Neural cell (in vitro differentiated cells): ENCODE data around the gene ACOXL.

Experiments used
- EP300 ChIP-seq: fragments of 450-650 bp; conservative IDR thresholded peaks from 2 replicates; pipeline ENCODE4 v1.6.1; 2014; ENCODE audit warnings: antibody characterized with exemption, mild to moderate bottlenecking, moderate library complexity; ENCODE audit not compliant: poor library complexity, severe bottlenecking
- POLR2AphosphoS5 ChIP-seq: IDR thresholded peaks from 2 replicates; pipeline ENCODE4 v1.6.1; 2012
- TAF1 ChIP-seq: IDR thresholded peaks from 2 replicates; pipeline ENCODE4 v1.6.1; 2012; ENCODE audit warnings: low read depth
- TF ChIP-seq, protein P1 (sequence below): fragments of 450-650 bp; IDR thresholded peaks from 2 replicates; pipeline ENCODE4 v1.5.1; 2014; ENCODE audit warnings: antibody characterized with exemption, mild to moderate bottlenecking, moderate library complexity; ENCODE audit not compliant: poor library complexity, severe bottlenecking

GRCh38 chr2:110759411-110759810 lies 27.0 kb downstream of the ACOXL start:
- TF ChIP-seq TAF1, result no peak
- no peak for TF ChIP-seq EP300
- TF ChIP-seq, protein P1, sequence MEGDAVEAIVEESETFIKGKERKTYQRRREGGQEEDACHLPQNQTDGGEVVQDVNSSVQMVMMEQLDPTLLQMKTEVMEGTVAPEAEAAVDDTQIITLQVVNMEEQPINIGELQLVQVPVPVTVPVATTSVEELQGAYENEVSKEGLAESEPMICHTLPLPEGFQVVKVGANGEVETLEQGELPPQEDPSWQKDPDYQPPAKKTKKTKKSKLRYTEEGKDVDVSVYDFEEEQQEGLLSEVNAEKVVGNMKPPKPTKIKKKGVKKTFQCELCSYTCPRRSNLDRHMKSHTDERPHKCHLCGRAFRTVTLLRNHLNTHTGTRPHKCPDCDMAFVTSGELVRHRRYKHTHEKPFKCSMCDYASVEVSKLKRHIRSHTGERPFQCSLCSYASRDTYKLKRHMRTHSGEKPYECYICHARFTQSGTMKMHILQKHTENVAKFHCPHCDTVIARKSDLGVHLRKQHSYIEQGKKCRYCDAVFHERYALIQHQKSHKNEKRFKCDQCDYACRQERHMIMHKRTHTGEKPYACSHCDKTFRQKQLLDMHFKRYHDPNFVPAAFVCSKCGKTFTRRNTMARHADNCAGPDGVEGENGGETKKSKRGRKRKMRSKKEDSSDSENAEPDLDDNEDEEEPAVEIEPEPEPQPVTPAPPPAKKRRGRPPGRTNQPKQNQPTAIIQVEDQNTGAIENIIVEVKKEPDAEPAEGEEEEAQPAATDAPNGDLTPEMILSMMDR, result no peak
- TF ChIP-seq POLR2AphosphoS5, result no peak
